Rectal smooth muscle tissue (tissue), 1 donor: Measurements from ENCODE around the gene ISOC1.

Experiments used
- H3K27ac ChIP-seq: one replicate; pipeline ENCODE4 v1.7.0; 2013; ENCODE audit warnings: low read depth, low read length, inconsistent platforms
- H3K27me3 ChIP-seq: one replicate; pipeline ENCODE4 v1.7.0; 2013; ENCODE audit warnings: low read length; ENCODE audit not compliant: control insufficient read depth, insufficient read depth
- H3K36me3 ChIP-seq: one replicate; pipeline ENCODE4 v1.7.0; 2013; ENCODE audit warnings: low read length; ENCODE audit not compliant: control insufficient read depth, insufficient read depth
- H3K4me1 ChIP-seq: one replicate; pipeline ENCODE4 v1.7.0; 2013; ENCODE audit warnings: low read length; ENCODE audit not compliant: control insufficient read depth, insufficient read depth
- H3K4me3 ChIP-seq: one replicate; pipeline ENCODE4 v1.7.0; 2013; ENCODE audit warnings: low read length
- H3K9ac ChIP-seq: one replicate; pipeline ENCODE4 v1.7.0; 2013; ENCODE audit warnings: low read length

The ISOC1 gene

GRCh38 chr5:129098488-129099183 is 4.1 kb downstream of the ISOC1 start:
- Histone ChIP-seq H3K9ac (no peak overlapping the region), H3K27ac (no peak overlapping the region), H3K36me3 (no peaks in the 10 kb centered on the region), H3K4me3 (no peak overlapping the region), H3K4me1 (peaks cover 11% of the 10 kb centered on the region), H3K27me3 (no peaks in the 10 kb centered on the region)

GRCh38 chr5:129099184-129099569 is 4.6 kb downstream of the ISOC1 start:
- Histone ChIP-seq H3K4me1 (peaks cover 11% of the 10 kb centered on the region), H3K4me3 (no peak overlapping the region), H3K27ac (no peak overlapping the region), H3K9ac (no peak overlapping the region), H3K27me3 (no peaks in the 10 kb centered on the region), H3K36me3 (no peaks in the 10 kb centered on the region)

GRCh38 chr5:129101794-129102193 is 7.2 kb downstream of the ISOC1 start:
- Histone ChIP-seq H3K27me3 (no peaks in the 10 kb centered on the region), H3K4me1 (peaks cover 2% of the 10 kb centered on the region), H3K27ac (no peak overlapping the region), H3K36me3 (no peaks in the 10 kb centered on the region), H3K9ac (no peak overlapping the region), H3K4me3 (no peak overlapping the region)

- H3K4me1 ChIP-seq = peaks cover under 1% of the 10 kb centered on the region
- no peak overlapping the region for H3K9ac ChIP-seq
- H3K36me3 ChIP-seq = no peaks in the 10 kb centered on the region
- no peak overlapping the region for H3K4me3 ChIP-seq
- no peak overlapping the region for H3K27ac ChIP-seq
- H3K27me3 ChIP-seq = no peaks in the 10 kb centered on the region
Observed at GRCh38 chr5:129103397-129103796, 8.8 kb downstream of the ISOC1 start.

- Histone ChIP-seq H3K36me3 (no peaks in the 10 kb centered on the region), H3K9ac (no peak overlapping the region), H3K4me3 (no peak overlapping the region), H3K27ac (no peak overlapping the region), H3K27me3 (no peaks in the 10 kb centered on the region), H3K4me1 (no peaks in the 10 kb centered on the region)
Observed at GRCh38 chr5:129104915-129105455, 10.4 kb downstream of the ISOC1 start.

- no peaks in the 10 kb centered on the region for H3K4me1 ChIP-seq
- H3K27me3 ChIP-seq = no peaks in the 10 kb centered on the region
- H3K36me3 ChIP-seq = no peaks in the 10 kb centered on the region
- no peak overlapping the region for H3K4me3 ChIP-seq
- H3K9ac ChIP-seq = no peak overlapping the region
- H3K27ac ChIP-seq = no peak overlapping the region
Observed at GRCh38 chr5:129107637-129108036, 13.1 kb downstream of the ISOC1 start.

GRCh38 chr5:129110742-129111141 is 16.2 kb downstream of the ISOC1 start:
- H3K4me1 ChIP-seq = no peaks in the 10 kb centered on the region

GRCh38 chr5:129111351-129111750 is 16.8 kb downstream of the ISOC1 start:
- no peak overlapping the region for H3K27ac ChIP-seq
- H3K9ac ChIP-seq = no peak overlapping the region
- no peak overlapping the region for H3K4me3 ChIP-seq
- H3K27me3 ChIP-seq = no peaks in the 10 kb centered on the region
- H3K4me1 ChIP-seq = no peaks in the 10 kb centered on the region
- H3K36me3 ChIP-seq = no peaks in the 10 kb centered on the region

More at GRCh38 chr5:129110742-129111141, 16.2 kb downstream of the ISOC1 start:
- no peak overlapping the region for H3K4me3 ChIP-seq
- H3K27me3 ChIP-seq = no peaks in the 10 kb centered on the region
- H3K9ac ChIP-seq = no peak overlapping the region
- H3K27ac ChIP-seq = no peak overlapping the region
- H3K36me3 ChIP-seq = no peaks in the 10 kb centered on the region

- H3K4me1 ChIP-seq = no peaks in the 10 kb centered on the region
- H3K9ac ChIP-seq = no peak overlapping the region
- no peak overlapping the region for H3K4me3 ChIP-seq
- no peak overlapping the region for H3K27ac ChIP-seq
- no peaks in the 10 kb centered on the region for H3K27me3 ChIP-seq
- H3K36me3 ChIP-seq = peaks cover 2% of the 10 kb centered on the region
Observed at GRCh38 chr5:129112295-129112694, 17.7 kb downstream of the ISOC1 start.

GRCh38 chr5:129113867-129114266 is 19.3 kb downstream of the ISOC1 start:
- no peak overlapping the region for H3K9ac ChIP-seq
- H3K27ac ChIP-seq = no peak overlapping the region
- no peaks in the 10 kb centered on the region for H3K4me1 ChIP-seq
- no peak overlapping the region for H3K4me3 ChIP-seq
- H3K36me3 ChIP-seq = peaks cover 2% of the 10 kb centered on the region
- H3K27me3 ChIP-seq = no peaks in the 10 kb centered on the region

GRCh38 chr5:129114539-129115193 is 20.1 kb downstream of the ISOC1 start:
- Histone ChIP-seq H3K4me3 (no peak overlapping the region), H3K9ac (no peak overlapping the region), H3K27me3 (no peaks in the 10 kb centered on the region), H3K4me1 (no peaks in the 10 kb centered on the region), H3K27ac (no peak overlapping the region), H3K36me3 (peaks cover 2% of the 10 kb centered on the region)

- no peaks in the 10 kb centered on the region for H3K4me1 ChIP-seq
- H3K4me3 ChIP-seq = no peak overlapping the region
- H3K27ac ChIP-seq = no peak overlapping the region
- H3K36me3 ChIP-seq = peaks cover 2% of the 10 kb centered on the region
- H3K9ac ChIP-seq = no peak overlapping the region
- H3K27me3 ChIP-seq = no peaks in the 10 kb centered on the region
Observed at GRCh38 chr5:129115680-129116079, 21.1 kb downstream of the ISOC1 start.

- H3K27ac ChIP-seq = no peak overlapping the region
- no peaks in the 10 kb centered on the region for H3K4me1 ChIP-seq
- no peak overlapping the region for H3K4me3 ChIP-seq
Observed at GRCh38 chr5:129116797-129117196, 22.2 kb downstream of the ISOC1 start.

More at GRCh38 chr5:129116797-129117196, 22.2 kb downstream of the ISOC1 start:
- no peak overlapping the region for H3K9ac ChIP-seq
- H3K27me3 ChIP-seq = no peaks in the 10 kb centered on the region
- peaks cover 2% of the 10 kb centered on the region for H3K36me3 ChIP-seq
